ENCODE data around the gene CNTNAP2. TPM values are rescaled to one million over a fixed set of nuclear protein-coding genes. Genes with fewer than 3 reads are reported as not detected.

CNTNAP2 gene
- total and polyA plus RNA-seq, 4 experiments from 2014 or later = 0.19 to 0.50 (median 0.20) TPM; not detected in 1

- H3K36me3 ChIP-seq (ENCODE audit: insufficient read depth, low read length) = no peaks in the 10 kb centered on the region
- no peaks in the 10 kb centered on the region for H3K4me1 ChIP-seq (ENCODE audit: insufficient read depth, low read length)
- Mint-ChIP-seq H3K4me3 (no peak overlapping the region), H3K27ac (no peak overlapping the region), H3K4me1 (no peaks in the 10 kb centered on the region), H3K36me3 (no peaks in the 10 kb centered on the region), H3K9me3 (peaks cover 0 to 12% (median 0%) of the 10 kb centered on the region in 8 donors), H3K27me3 (no peaks in the 10 kb centered on the region)
- H3K27me3 ChIP-seq (ENCODE audit: insufficient read depth, low read length) = no peaks in the 10 kb centered on the region
- no peak overlapping the region for H3K4me3 ChIP-seq (ENCODE audit: low read length in 2 of 2)
- no peak overlapping the region for H3K27ac ChIP-seq (ENCODE audit: low read depth, low read length)
- no peak for DNase-seq
- ChIA-PET CTCF (ENCODE audit: partially characterized antibody) (no interaction called here), POLR2A (ENCODE audit: partially characterized antibody) (no interaction called here)
- intact Hi-C loops (cut with micrococcal nuclease) = no loop called here
- no peaks in the 10 kb centered on the region for H3K9me3 ChIP-seq (ENCODE audit: control insufficient read depth in 1 of 2, low read length in 2 of 2)
Observed at GRCh38 chr7:146388928-146389327, 272.3 kb downstream of the CNTNAP2 start.

- no peak overlapping the region for H3K4me3 Mint-ChIP-seq
- H3K4me1 Mint-ChIP-seq = no peaks in the 10 kb centered on the region
- H3K27me3 Mint-ChIP-seq = no peaks in the 10 kb centered on the region
- CTCF ChIA-PET (ENCODE audit: partially characterized antibody) = no interaction called here
- Histone ChIP-seq H3K27ac (ENCODE audit: low read depth, low read length) (no peak overlapping the region), H3K4me1 (ENCODE audit: insufficient read depth, low read length) (no peaks in the 10 kb centered on the region), H3K36me3 (ENCODE audit: insufficient read depth, low read length) (no peaks in the 10 kb centered on the region), H3K4me3 (ENCODE audit: low read length in 2 of 2) (no peak overlapping the region), H3K9me3 (ENCODE audit: control insufficient read depth in 1 of 2, low read length in 2 of 2) (no peaks in the 10 kb centered on the region), H3K27me3 (ENCODE audit: insufficient read depth, low read length) (no peaks in the 10 kb centered on the region)
- intact Hi-C loops (cut with micrococcal nuclease) = no loop called here
- DNase-seq = no peak
- H3K36me3 Mint-ChIP-seq = no peaks in the 10 kb centered on the region
- H3K9me3 Mint-ChIP-seq = peaks cover 0 to 9% (median 4%) of the 10 kb centered on the region in 8 donors
- POLR2A ChIA-PET (ENCODE audit: partially characterized antibody) = no interaction called here
- H3K27ac Mint-ChIP-seq = no peak overlapping the region
Observed at GRCh38 chr7:146393346-146393745, 276.7 kb downstream of the CNTNAP2 start.

- no peaks in the 10 kb centered on the region for H3K27me3 ChIP-seq (ENCODE audit: insufficient read depth, low read length)
- H3K36me3 Mint-ChIP-seq = no peaks in the 10 kb centered on the region
- no peak overlapping the region for H3K4me3 ChIP-seq (ENCODE audit: low read length in 2 of 2)
- no peaks in the 10 kb centered on the region for H3K36me3 ChIP-seq (ENCODE audit: insufficient read depth, low read length)
- H3K27ac Mint-ChIP-seq = no peak overlapping the region
- CTCF ChIA-PET (ENCODE audit: partially characterized antibody) = no interaction called here
- no peaks in the 10 kb centered on the region for H3K27me3 Mint-ChIP-seq
- no peak overlapping the region for H3K27ac ChIP-seq (ENCODE audit: low read depth, low read length)
- DNase-seq = no peak
- no peaks in the 10 kb centered on the region for H3K9me3 ChIP-seq (ENCODE audit: control insufficient read depth in 1 of 2, low read length in 2 of 2)
- intact Hi-C loops (cut with micrococcal nuclease) = no loop called here
- H3K4me3 Mint-ChIP-seq = no peak overlapping the region
- POLR2A ChIA-PET (ENCODE audit: partially characterized antibody) = no interaction called here
- H3K4me1 Mint-ChIP-seq = no peaks in the 10 kb centered on the region
- peaks cover 0 to 8% (median 2%) of the 10 kb centered on the region in 8 donors for H3K9me3 Mint-ChIP-seq
- no peaks in the 10 kb centered on the region for H3K4me1 ChIP-seq (ENCODE audit: insufficient read depth, low read length)
Observed at GRCh38 chr7:146397141-146397540, 280.5 kb downstream of the CNTNAP2 start.

- no peaks in the 10 kb centered on the region for H3K27me3 Mint-ChIP-seq
- intact Hi-C loops (cut with micrococcal nuclease) = no loop called here
- CTCF ChIA-PET (ENCODE audit: partially characterized antibody) = no interaction called here
- no peak overlapping the region for H3K4me3 Mint-ChIP-seq
- H3K36me3 Mint-ChIP-seq = no peaks in the 10 kb centered on the region
- peaks cover 0 to 15% (median 8%) of the 10 kb centered on the region in 8 donors for H3K9me3 Mint-ChIP-seq
- H3K4me1 Mint-ChIP-seq = no peaks in the 10 kb centered on the region
- H3K27ac Mint-ChIP-seq = no peak overlapping the region
- no peaks in the 10 kb centered on the region for H3K27me3 ChIP-seq (ENCODE audit: insufficient read depth, low read length)
- H3K4me1 ChIP-seq (ENCODE audit: insufficient read depth, low read length) = no peaks in the 10 kb centered on the region
- DNase-seq = no peak
- H3K36me3 ChIP-seq (ENCODE audit: insufficient read depth, low read length) = no peaks in the 10 kb centered on the region
- no peak overlapping the region for H3K4me3 ChIP-seq (ENCODE audit: low read length in 2 of 2)
- POLR2A ChIA-PET (ENCODE audit: partially characterized antibody) = no interaction called here
- no peak overlapping the region for H3K27ac ChIP-seq (ENCODE audit: low read depth, low read length)
- H3K9me3 ChIP-seq (ENCODE audit: control insufficient read depth in 1 of 2, low read length in 2 of 2) = no peaks in the 10 kb centered on the region
Observed at GRCh38 chr7:146401939-146402338, 285.3 kb downstream of the CNTNAP2 start.

GRCh38 chr7:146405737-146406136, 289.1 kb downstream of the CNTNAP2 start:
- DNase-seq = no peak
- intact Hi-C loops (cut with micrococcal nuclease) = no loop called here
- ChIA-PET CTCF (ENCODE audit: partially characterized antibody) (no interaction called here), POLR2A (ENCODE audit: partially characterized antibody) (no interaction called here)
- no peaks in the 10 kb centered on the region for H3K4me1 Mint-ChIP-seq
- Histone ChIP-seq H3K27ac (ENCODE audit: low read depth, low read length) (no peak overlapping the region), H3K4me1 (ENCODE audit: insufficient read depth, low read length) (no peaks in the 10 kb centered on the region), H3K27me3 (ENCODE audit: insufficient read depth, low read length) (no peaks in the 10 kb centered on the region), H3K9me3 (ENCODE audit: control insufficient read depth in 1 of 2, low read length in 2 of 2) (no peaks in the 10 kb centered on the region), H3K4me3 (ENCODE audit: low read length in 2 of 2) (no peak overlapping the region), H3K36me3 (ENCODE audit: insufficient read depth, low read length) (no peaks in the 10 kb centered on the region)
- no peaks in the 10 kb centered on the region for H3K36me3 Mint-ChIP-seq
- no peaks in the 10 kb centered on the region for H3K27me3 Mint-ChIP-seq
- H3K27ac Mint-ChIP-seq = no peak overlapping the region
- H3K4me3 Mint-ChIP-seq = no peak overlapping the region
- H3K9me3 Mint-ChIP-seq = peaks cover 0 to 12% (median 5%) of the 10 kb centered on the region in 8 donors

GRCh38 chr7:146411975-146412374, 295.4 kb downstream of the CNTNAP2 start:
- Mint-ChIP-seq H3K9me3 (peaks cover 0 to 18% (median under 1%) of the 10 kb centered on the region in 8 donors), H3K4me1 (no peaks in the 10 kb centered on the region), H3K27ac (no peak overlapping the region), H3K27me3 (no peaks in the 10 kb centered on the region), H3K4me3 (no peak overlapping the region), H3K36me3 (no peaks in the 10 kb centered on the region)
- DNase-seq = no peak
- no peaks in the 10 kb centered on the region for H3K4me1 ChIP-seq (ENCODE audit: insufficient read depth, low read length)
- no peaks in the 10 kb centered on the region for H3K36me3 ChIP-seq (ENCODE audit: insufficient read depth, low read length)
- no peaks in the 10 kb centered on the region for H3K9me3 ChIP-seq (ENCODE audit: control insufficient read depth in 1 of 2, low read length in 2 of 2)
- intact Hi-C loops (cut with micrococcal nuclease) = no loop called here
- no peaks in the 10 kb centered on the region for H3K27me3 ChIP-seq (ENCODE audit: insufficient read depth, low read length)
- POLR2A ChIA-PET (ENCODE audit: partially characterized antibody) = no interaction called here
- H3K27ac ChIP-seq (ENCODE audit: low read depth, low read length) = no peak overlapping the region
- H3K4me3 ChIP-seq (ENCODE audit: low read length in 2 of 2) = no peak overlapping the region
- CTCF ChIA-PET (ENCODE audit: partially characterized antibody) = no interaction called here

- no peak overlapping the region for H3K27ac ChIP-seq (ENCODE audit: low read depth, low read length)
- no peaks in the 10 kb centered on the region for H3K4me1 ChIP-seq (ENCODE audit: insufficient read depth, low read length)
- H3K9me3 ChIP-seq (ENCODE audit: control insufficient read depth in 1 of 2, low read length in 2 of 2) = no peaks in the 10 kb centered on the region
- intact Hi-C loops (cut with micrococcal nuclease) = no loop called here
- no peaks in the 10 kb centered on the region for H3K36me3 ChIP-seq (ENCODE audit: insufficient read depth, low read length)
- no peak overlapping the region for H3K4me3 Mint-ChIP-seq
- no peaks in the 10 kb centered on the region for H3K27me3 ChIP-seq (ENCODE audit: insufficient read depth, low read length)
- H3K27me3 Mint-ChIP-seq = no peaks in the 10 kb centered on the region
- no peak overlapping the region for H3K4me3 ChIP-seq (ENCODE audit: low read length in 2 of 2)
- H3K9me3 Mint-ChIP-seq = peaks cover 0 to 18% (median under 1%) of the 10 kb centered on the region in 8 donors
- POLR2A ChIA-PET (ENCODE audit: partially characterized antibody) = no interaction called here
- no peak for DNase-seq
- no peak overlapping the region for H3K27ac Mint-ChIP-seq
- no peaks in the 10 kb centered on the region for H3K4me1 Mint-ChIP-seq
- CTCF ChIA-PET (ENCODE audit: partially characterized antibody) = no interaction called here
- no peaks in the 10 kb centered on the region for H3K36me3 Mint-ChIP-seq
Observed at GRCh38 chr7:146412781-146413180, 296.2 kb downstream of the CNTNAP2 start.

GRCh38 chr7:146414373-146414772, 297.8 kb downstream of the CNTNAP2 start:
- no peak overlapping the region for H3K4me3 ChIP-seq (ENCODE audit: low read length in 2 of 2)
- no peaks in the 10 kb centered on the region for H3K27me3 ChIP-seq (ENCODE audit: insufficient read depth, low read length)
- ChIA-PET POLR2A (ENCODE audit: partially characterized antibody) (no interaction called here), CTCF (ENCODE audit: partially characterized antibody) (no interaction called here)
- Mint-ChIP-seq H3K4me3 (no peak overlapping the region), H3K4me1 (no peaks in the 10 kb centered on the region), H3K36me3 (no peaks in the 10 kb centered on the region), H3K27ac (no peak overlapping the region), H3K27me3 (no peaks in the 10 kb centered on the region), H3K9me3 (peaks cover 0 to 18% (median 0%) of the 10 kb centered on the region in 8 donors)
- intact Hi-C loops (cut with micrococcal nuclease) = no loop called here
- DNase-seq = no peak
- no peaks in the 10 kb centered on the region for H3K9me3 ChIP-seq (ENCODE audit: control insufficient read depth in 1 of 2, low read length in 2 of 2)
- no peak overlapping the region for H3K27ac ChIP-seq (ENCODE audit: low read depth, low read length)
- H3K4me1 ChIP-seq (ENCODE audit: insufficient read depth, low read length) = no peaks in the 10 kb centered on the region
- no peaks in the 10 kb centered on the region for H3K36me3 ChIP-seq (ENCODE audit: insufficient read depth, low read length)
